GM19455 (cell line): Measurements from ENCODE around the gene HSPA12A.

Source experiments
- ATAC-seq: cut with Tn5 transposase; IDR thresholded peaks from one replicate; pipeline ENCODE4 v1.9.1; 2021; ENCODE audit not compliant: unreplicated experiment

HSPA12A gene

GRCh38 chr10:116771959-116772585 is 29.7 kb upstream of the HSPA12A start:
- ATAC-seq, result no peak

DNA sequence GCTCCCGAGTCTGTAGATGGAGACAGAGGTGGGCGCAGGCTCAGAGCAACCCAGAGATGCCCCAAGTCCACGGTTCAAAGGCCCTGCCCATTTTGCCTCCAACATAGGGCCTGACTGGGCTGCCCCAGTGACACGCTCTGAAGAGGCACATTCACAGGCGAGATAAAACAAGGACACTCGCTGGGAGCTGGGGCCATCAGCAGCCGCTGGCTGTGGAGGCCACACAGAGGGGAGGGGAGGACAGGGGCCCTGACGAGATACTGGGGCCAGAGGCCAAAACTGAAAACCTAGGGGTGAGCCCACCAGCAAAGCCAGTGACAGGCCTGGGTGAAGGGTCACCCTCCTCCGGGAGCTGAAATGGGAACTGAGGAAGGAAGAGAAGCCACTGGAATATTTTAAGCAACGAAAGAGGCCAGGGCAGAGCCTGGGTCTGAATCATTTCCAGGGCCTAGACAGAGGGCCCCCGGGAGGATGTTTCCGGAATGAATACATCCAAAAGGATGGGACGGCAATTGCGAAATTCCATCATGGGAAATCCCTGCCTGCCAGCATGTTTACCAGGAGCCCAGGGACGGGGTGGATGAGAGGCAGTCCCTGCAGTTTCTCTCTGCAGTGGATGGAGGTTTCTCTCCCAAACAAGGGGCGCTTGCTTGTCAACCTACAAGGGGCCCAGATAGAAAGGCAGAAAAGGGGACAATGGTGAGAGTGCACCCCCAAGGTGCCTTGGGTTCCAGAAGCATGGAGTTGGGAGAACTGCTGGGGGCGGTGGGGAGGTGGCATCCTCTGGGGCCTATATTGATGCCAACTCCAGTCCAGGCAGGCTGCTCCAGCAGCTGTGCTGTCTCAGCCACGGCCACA is 29.0 kb upstream of the HSPA12A start:
- ATAC-seq, result no peak

DNA sequence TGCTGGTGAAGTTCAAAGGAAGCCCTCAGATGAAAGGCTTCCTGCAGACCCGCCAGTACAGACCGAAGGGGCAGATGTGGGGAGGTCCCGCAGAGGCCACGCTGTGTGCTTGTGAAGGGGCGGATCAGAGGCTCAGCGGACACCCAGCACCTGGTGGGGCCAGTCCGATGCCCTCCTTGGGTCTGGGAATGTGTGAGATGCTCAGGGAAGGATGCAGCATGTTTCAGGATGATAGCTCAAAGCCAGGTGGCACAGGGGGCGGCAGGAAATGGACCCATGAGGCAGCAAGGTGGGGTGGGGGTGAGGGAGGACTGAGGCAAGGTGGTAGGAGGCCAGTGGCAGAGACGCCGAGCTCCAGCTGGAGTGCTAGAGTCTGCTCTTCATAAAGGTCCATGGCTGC is 27.9 kb upstream of the HSPA12A start:
- no peak for ATAC-seq

DNA sequence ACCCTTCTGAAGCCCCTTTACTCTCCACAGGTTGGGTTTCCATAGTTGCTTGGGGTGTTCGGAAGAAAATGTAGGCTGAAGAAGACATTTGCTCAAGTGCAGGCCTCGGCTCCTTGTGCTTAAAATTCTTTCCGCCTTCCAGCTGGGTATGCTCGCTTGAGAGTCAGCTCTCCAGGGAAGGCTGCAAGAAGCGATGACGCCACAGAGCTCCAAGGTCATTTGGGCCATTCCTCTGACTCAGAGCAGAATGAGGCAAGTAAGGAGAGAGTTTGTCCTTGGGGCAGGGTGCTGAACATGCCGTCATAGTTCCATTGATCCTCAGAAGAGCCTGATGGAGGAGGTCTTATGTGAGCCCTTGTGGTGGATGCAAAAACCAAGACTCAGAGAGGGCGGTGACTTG is 27.4 kb upstream of the HSPA12A start:
- ATAC-seq, result no peak

GRCh38 chr10:116769368-116769767 is 27.0 kb upstream of the HSPA12A start:
- ATAC-seq, result no peak

GRCh38 chr10:116768786-116769185 is 26.4 kb upstream of the HSPA12A start:
- ATAC-seq, result no peak

DNA sequence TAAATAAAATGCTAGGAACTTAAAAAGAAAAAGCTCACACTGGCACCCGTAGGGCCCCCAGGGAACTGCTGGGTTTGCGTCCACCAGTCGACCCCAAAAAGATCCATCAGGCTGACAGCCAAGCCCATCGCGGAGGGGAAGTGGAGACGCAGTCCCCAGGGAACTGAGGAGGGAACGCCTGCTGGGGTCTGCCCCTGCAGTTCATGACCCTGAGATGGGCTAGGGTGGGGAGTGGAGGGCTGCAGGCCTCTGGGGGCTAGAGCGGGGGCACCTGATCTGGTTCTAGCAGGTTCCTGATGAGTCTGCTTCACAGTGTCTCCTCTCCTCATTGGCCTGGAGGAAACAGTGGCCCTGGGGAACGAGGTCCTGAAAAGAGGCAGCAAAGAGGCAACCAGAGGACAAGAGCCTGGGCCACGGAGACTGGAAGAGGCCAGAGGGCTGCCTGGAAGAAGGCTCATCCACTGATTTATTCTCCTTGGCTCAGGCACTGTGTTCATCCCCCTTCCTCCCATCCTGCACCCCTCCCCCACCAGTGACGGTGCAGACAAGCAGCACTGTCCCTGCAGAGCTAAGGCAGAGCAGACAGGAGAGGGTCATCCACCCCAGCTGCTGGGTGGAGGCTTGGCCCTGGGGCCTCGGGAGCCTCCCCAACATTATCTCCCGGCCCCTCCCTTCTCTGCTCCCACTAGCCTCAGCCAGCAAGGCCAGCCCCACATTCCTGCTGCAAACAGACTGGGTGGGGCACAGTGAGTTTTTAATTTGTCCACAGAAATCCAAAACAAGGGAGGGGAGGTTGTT is 24.7 kb upstream of the HSPA12A start:
- ATAC-seq, result no peak

GRCh38 chr10:116766241-116766827 is 24.0 kb upstream of the HSPA12A start:
- no peak for ATAC-seq

DNA sequence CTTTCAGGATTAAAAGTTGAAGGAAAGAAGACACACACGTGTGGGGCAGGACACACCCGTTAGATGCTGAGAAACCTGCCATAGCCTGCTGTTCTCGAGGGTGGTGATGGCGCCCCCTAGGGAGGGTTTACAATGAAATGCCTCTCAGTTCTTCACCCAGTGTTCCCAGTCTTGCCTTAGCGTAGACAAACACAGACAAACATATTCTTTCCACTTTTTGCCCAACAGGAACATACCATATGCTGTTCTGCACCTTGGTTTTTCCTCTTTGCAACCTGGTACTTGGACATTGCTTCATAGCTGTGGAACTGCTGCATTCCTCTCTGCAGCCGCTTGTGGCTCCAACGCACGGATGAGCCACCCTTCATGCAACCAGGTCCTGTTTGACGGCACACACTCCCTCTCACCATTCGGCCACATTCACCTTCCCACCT is 23.3 kb upstream of the HSPA12A start:
- ATAC-seq, result no peak

- ATAC-seq, result no peak
Measured at GRCh38 chr10:116764979-116765378, 22.6 kb upstream of the HSPA12A start.

GRCh38 chr10:116763440-116763839 is 21.1 kb upstream of the HSPA12A start:
- ATAC-seq, result no peak

- ATAC-seq, result no peak
Measured at GRCh38 chr10:116761883-116762282, 19.5 kb upstream of the HSPA12A start.

- ATAC-seq, result no peak
Measured at GRCh38 chr10:116760919-116761318, 18.6 kb upstream of the HSPA12A start.

DNA sequence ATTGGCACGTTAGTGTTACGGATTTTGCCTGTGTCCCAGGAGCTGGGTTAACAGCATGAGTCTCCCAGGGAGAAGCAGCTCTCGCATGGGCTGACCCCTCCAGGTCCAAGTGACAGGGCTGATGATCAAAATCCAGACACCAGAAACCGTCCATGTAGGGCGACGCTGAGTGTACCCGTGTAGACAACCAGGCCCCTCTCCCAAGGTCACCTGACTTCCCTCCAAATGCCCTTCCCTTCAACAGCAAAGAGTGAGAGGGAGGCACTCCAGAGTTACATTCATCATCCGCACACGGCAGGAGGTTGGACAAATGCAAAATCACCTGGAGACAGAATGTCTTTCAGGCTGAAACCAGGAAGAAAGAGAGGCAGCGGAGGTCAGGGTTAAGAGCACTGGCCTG is 14.9 kb upstream of the HSPA12A start:
- ATAC-seq, result no peak

- ATAC-seq, result no peak
Measured at GRCh38 chr10:116756277-116756676, 13.9 kb upstream of the HSPA12A start.

- ATAC-seq, result no peak
Measured at GRCh38 chr10:116753759-116754158, 11.4 kb upstream of the HSPA12A start.

- ATAC-seq, result no peak
Measured at GRCh38 chr10:116752969-116753665, 10.8 kb upstream of the HSPA12A start.

- ATAC-seq, result no peak
Measured at GRCh38 chr10:116752563-116752962, 10.2 kb upstream of the HSPA12A start.

GRCh38 chr10:116748471-116748870 is 6.1 kb upstream of the HSPA12A start:
- no peak for ATAC-seq

DNA sequence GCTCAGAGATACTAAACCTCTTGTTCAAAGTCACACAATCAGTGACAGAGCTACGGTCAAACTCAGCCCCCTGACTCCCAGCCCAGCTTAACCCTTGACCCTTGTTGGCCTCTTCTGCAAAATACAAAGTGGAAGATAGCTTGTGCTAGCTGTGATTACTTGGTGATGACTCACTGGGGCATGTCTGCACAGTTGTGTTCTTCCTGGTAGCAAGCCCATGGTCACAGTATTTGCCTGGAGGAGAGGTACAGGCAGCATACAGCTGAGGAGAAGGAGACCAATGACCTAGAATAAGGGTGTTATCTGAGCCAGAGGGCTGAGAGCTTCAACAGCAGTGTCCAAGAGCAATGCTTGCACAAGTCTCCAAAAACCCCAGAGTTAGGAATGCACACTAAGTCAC is 5.7 kb upstream of the HSPA12A start:
- ATAC-seq, result no peak

DNA sequence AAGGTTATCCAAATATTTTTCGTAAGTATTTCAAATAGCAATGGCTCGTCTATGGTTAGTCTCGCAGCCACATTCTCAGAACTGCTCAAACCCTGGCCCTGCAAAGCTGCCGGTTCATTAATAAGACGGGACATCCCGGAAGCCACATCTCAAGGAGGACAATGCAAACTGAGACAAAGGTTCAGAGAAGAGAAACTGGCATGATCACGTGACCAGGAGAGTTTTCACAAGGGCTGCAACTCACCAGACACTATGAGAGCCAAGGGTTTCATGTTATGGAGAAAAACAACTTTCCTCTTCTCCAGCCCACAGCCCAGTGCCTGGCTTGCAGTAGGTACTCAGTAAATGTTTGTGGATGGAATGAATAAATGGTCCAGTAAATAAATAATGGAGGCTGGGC is 5.0 kb upstream of the HSPA12A start:
- ATAC-seq, result no peak
